NOMO-1 treated with DMSO at 0.1 percent for 48 hours (cell line): ENCODE results near the gene PPP1R17.

Source experiments
- DNase-seq: peaks from one replicate; lab custom pipeline; 2025; ENCODE audit not compliant: unreplicated experiment; lab: John Stamatoyannopoulos, UW

PPP1R17 gene

GRCh38 chr7:31687024-31687748 lies at the start of gene PPP1R17:
PPP1R17 (plus strand) TSS chr7:31687215; CDS start chr7:31692442, 5,227 bp downstream.
- DNase-seq: no peak

GRCh38 chr7:31640381-31640780 lies 46.6 kb upstream of the PPP1R17 start:
- DNase-seq: peak; percentile 85

GRCh38 chr7:31642681-31643115 lies 44.3 kb upstream of the PPP1R17 start:
- DNase-seq: no peak

GRCh38 chr7:31646942-31647341 lies 40.1 kb upstream of the PPP1R17 start:
- no peak for DNase-seq

GRCh38 chr7:31647511-31647910 lies 39.5 kb upstream of the PPP1R17 start:
- DNase-seq: peak; percentile 60

GRCh38 chr7:31648288-31648687 lies 38.7 kb upstream of the PPP1R17 start:
- DNase-seq: no peak

- no peak for DNase-seq
Observed at GRCh38 chr7:31648880-31649279, 38.1 kb upstream of the PPP1R17 start.

- DNase-seq: no peak
Observed at GRCh38 chr7:31651234-31652062, 35.6 kb upstream of the PPP1R17 start.

- DNase-seq: no peak
Observed at GRCh38 chr7:31652063-31652326, 35.0 kb upstream of the PPP1R17 start.

- no peak for DNase-seq
Observed at GRCh38 chr7:31663072-31663471, 23.9 kb upstream of the PPP1R17 start.

- DNase-seq: peak; percentile 86
Observed at GRCh38 chr7:31664890-31665289, 22.1 kb upstream of the PPP1R17 start.

GRCh38 chr7:31665546-31665945 lies 21.5 kb upstream of the PPP1R17 start:
- DNase-seq: no peak

- DNase-seq: no peak
Observed at GRCh38 chr7:31669461-31669860, 17.6 kb upstream of the PPP1R17 start.

GRCh38 chr7:31679574-31680305 lies 7.3 kb upstream of the PPP1R17 start:
- DNase-seq: no peak

GRCh38 chr7:31683445-31684225 lies 3.4 kb upstream of the PPP1R17 start:
- DNase-seq: no peak

- peak; percentile 96 for DNase-seq
Observed at GRCh38 chr7:31688372-31688771, 1.4 kb downstream of the PPP1R17 start.

GRCh38 chr7:31688996-31689395 lies 2.0 kb downstream of the PPP1R17 start:
- DNase-seq: peak; percentile 12

- DNase-seq: no peak
Observed at GRCh38 chr7:31690935-31691334, 3.9 kb downstream of the PPP1R17 start.

GRCh38 chr7:31692451-31692850 lies 5.4 kb downstream of the PPP1R17 start:
- no peak for DNase-seq

GRCh38 chr7:31692871-31693270 lies 5.9 kb downstream of the PPP1R17 start:
- no peak for DNase-seq
